ENCODE data around the gene LYSMD2.

The LYSMD2 gene

DNA sequence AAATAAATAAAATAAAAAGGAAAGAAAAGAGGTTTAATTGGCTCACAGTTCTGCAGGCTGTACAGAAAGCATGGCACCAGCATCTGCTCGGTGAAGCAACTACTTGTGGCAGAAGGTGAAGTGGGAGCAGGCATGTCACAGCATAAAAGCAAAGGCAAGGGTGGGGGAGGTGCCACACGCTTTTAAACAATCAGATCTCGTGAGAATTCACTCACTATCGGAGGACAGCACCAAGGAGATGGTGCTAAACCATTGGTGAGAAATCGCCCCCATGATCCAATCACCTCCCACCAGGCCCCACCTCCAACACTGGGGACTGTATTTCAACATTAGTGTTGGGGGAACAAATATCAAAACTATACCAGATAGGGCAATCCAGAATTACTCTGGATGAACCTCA, 40.9 kb downstream of the LYSMD2 start:
- POLR2A ChIA-PET = no interaction called here
- TF ChIP-seq, protein P1, sequence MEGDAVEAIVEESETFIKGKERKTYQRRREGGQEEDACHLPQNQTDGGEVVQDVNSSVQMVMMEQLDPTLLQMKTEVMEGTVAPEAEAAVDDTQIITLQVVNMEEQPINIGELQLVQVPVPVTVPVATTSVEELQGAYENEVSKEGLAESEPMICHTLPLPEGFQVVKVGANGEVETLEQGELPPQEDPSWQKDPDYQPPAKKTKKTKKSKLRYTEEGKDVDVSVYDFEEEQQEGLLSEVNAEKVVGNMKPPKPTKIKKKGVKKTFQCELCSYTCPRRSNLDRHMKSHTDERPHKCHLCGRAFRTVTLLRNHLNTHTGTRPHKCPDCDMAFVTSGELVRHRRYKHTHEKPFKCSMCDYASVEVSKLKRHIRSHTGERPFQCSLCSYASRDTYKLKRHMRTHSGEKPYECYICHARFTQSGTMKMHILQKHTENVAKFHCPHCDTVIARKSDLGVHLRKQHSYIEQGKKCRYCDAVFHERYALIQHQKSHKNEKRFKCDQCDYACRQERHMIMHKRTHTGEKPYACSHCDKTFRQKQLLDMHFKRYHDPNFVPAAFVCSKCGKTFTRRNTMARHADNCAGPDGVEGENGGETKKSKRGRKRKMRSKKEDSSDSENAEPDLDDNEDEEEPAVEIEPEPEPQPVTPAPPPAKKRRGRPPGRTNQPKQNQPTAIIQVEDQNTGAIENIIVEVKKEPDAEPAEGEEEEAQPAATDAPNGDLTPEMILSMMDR (IDR thresholded peaks at IDR 0.05; ENCODE audit: insufficient read depth, low read length, missing control alignments) = no peak
- no peak overlapping the region for H3K4me3 ChIP-seq (ENCODE audit: low read depth, low read length)
- no peak for DNase-seq (ENCODE audit: low read depth, low spot score)
- CTCF ChIA-PET = interaction anchor here (2.4 to 2.7 kb wide), 2 partner anchors 47 to 80 kb away, joined by 6 to 14 read pairs; no protein-coding TSS in a partner anchor

DNA sequence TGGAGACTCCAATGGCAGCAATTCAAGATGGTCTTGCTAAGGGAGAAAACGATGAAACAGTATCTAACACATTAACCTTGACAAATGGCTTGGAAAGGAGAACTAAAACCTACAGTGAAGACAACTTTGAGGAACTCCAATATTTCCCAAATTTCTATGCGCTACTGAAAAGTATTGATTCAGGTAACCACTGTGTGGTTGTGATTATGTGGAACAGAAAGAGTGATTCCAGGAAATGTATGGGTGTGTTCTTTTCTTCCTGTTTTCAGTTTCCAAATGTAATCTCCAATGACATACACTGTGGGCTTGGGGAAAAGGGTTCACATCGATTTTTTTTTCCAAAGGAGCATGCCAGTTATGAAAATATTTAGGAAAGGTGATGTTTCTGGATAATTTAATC, 45.3 kb downstream of the LYSMD2 start:
- no peak overlapping the region for H3K4me3 ChIP-seq (ENCODE audit: low read depth, low read length)
- no peak for DNase-seq (ENCODE audit: low read depth, low spot score)
- TF ChIP-seq, protein P1 (IDR thresholded peaks at IDR 0.05; ENCODE audit: insufficient read depth, low read length, missing control alignments) = no peak
- ChIA-PET CTCF (interaction anchor here (1.0 to 1.6 kb wide), 2 partner anchors 11 to 85 kb away, joined by 4 to 5 read pairs; no protein-coding TSS in a partner anchor), POLR2A (no interaction called here)

DNA sequence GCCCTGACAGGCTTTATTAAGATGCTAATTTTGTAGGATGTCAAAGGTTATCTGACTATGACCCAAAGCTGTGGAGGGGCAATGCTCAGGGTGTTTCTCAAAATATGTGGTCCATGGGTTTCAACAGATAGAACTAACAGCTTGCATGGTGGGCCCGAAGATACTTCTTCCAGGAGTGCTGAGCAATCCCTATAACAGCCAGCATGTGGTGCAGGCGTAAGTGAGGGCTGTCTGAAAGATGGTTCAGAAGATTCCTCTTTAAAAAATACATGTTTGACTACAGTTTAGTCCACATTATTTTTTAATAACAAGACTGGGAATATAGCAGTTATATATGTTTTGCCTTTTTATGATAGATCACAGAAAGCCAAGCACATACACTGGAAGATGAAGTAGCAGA, 48.6 kb downstream of the LYSMD2 start:
- ChIA-PET CTCF (interaction anchor here (0.7 to 3.5 kb wide), 3 partner anchors 87 to 844 kb away, joined by 3 to 20 read pairs (median 4); no protein-coding TSS in a partner anchor), POLR2A (no interaction called here)
- DNase-seq (ENCODE audit: low read depth, low spot score) = no peak
- H3K4me3 ChIP-seq (ENCODE audit: low read depth, low read length) = no peak overlapping the region
- TF ChIP-seq, protein P1 (IDR thresholded peaks at IDR 0.05; ENCODE audit: insufficient read depth, low read length, missing control alignments) = peak; percentile 23

DNA sequence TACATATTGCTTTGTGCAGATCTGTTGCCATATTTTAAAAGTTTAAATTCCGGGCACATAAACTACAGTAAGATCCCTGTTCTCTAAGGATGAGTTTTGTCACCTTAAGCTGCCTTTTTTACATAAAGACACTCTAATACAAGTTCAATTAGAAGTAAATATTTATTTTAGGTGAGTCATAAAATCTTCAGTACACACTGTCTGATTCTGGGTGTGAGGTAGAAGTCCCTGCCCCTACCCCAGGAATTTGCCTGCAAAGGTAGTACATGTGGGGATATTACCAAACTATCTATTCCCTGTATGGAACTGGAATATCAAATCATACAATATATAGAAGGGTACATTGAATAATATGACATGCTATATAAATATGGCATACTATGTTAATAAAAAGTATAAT, 49.9 kb downstream of the LYSMD2 start:
- DNase-seq (ENCODE audit: low read depth, low spot score) = no peak
- ChIA-PET CTCF (interaction anchor here (1.4 to 3.5 kb wide), 2 partner anchors 89 to 93 kb away, joined by 3 to 20 read pairs; no protein-coding TSS in a partner anchor), POLR2A (no interaction called here)
- TF ChIP-seq, protein P1 (IDR thresholded peaks at IDR 0.05; ENCODE audit: insufficient read depth, low read length, missing control alignments) = no peak
- H3K4me3 ChIP-seq (ENCODE audit: low read depth, low read length) = no peak overlapping the region

DNA sequence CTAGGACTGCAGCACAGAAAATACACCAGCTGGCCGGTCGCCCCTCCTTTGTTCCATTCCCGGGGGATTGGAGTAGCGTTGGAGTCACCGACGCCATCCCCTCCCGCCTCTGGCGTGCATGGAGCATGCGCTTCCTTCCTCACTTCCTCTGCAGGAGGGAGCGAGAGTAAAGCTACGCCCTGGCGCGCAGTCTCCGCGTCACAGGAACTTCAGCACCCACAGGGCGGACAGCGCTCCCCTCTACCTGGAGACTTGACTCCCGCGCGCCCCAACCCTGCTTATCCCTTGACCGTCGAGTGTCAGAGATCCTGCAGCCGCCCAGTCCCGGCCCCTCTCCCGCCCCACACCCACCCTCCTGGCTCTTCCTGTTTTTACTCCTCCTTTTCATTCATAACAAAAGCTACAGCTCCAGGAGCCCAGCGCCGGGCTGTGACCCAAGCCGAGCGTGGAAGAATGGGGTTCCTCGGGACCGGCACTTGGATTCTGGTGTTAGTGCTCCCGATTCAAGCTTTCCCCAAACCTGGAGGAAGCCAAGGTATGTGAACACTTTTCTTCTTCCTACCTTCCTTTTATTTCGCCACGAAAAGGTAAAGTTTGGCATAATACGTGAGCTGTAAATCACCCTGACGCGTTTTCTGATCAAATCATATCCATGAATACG, 56.0 kb downstream of the LYSMD2 start, which contains the start of gene SCG3:
SCG3 (plus strand) TSS at position 201 of the 661 bp plus-strand sequence; CDS start at position 454, 253 bp downstream.
- ChIA-PET CTCF (interaction anchor here (1.1 kb wide), 1 partner anchor 14 kb away, joined by 3 read pairs; no protein-coding TSS in a partner anchor), POLR2A (no interaction called here)
- no peak for DNase-seq (ENCODE audit: low read depth, low spot score)
- no peak within 1 kb of the TSS for H3K4me3 ChIP-seq (ENCODE audit: low read depth, low read length)
- TF ChIP-seq, protein P1 (IDR thresholded peaks at IDR 0.05; ENCODE audit: insufficient read depth, low read length, missing control alignments) = no peak

DNA sequence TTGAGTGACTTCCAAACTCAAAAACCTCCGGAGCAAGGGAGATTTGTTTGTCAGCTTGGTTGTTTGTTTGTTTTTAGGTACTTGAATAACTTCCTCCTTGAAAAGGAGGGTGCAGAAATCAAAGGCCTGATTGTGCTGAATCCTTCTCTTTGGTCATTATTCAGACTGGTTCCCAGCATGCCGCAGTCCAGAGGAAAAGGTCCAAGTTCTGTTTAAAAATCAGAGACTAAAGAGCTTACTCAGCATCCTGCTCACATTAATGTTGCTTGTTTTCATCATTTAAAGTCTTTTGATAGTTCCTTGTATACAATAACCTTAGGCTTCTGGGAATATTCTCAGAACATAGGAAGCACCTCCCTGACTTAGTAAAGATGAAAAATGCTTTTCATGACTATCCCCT, 57.1 kb downstream of the LYSMD2 start:
- ChIA-PET POLR2A (no interaction called here), CTCF (interaction anchor here (1.3 kb wide), 1 partner anchor 96 kb away, joined by 11 read pairs; no protein-coding TSS in a partner anchor)
- no peak for DNase-seq (ENCODE audit: low read depth, low spot score)
- TF ChIP-seq, protein P1 (IDR thresholded peaks at IDR 0.05; ENCODE audit: insufficient read depth, low read length, missing control alignments) = no peak
- no peak overlapping the region for H3K4me3 ChIP-seq (ENCODE audit: low read depth, low read length)
